ENCODE measurements around the gene USP17L21. TPM values are rescaled to one million over a fixed set of nuclear protein-coding genes. Genes with fewer than 3 reads are reported as not detected.
"Not testable (repeated sequence)": the region's sequence is repeated elsewhere in the genome, so short reads cannot be mapped to it uniquely, and the experiment has no call there.

The USP17L21 gene
- total RNA-seq, 2 donors from 2014 or later = not detected

DNA sequence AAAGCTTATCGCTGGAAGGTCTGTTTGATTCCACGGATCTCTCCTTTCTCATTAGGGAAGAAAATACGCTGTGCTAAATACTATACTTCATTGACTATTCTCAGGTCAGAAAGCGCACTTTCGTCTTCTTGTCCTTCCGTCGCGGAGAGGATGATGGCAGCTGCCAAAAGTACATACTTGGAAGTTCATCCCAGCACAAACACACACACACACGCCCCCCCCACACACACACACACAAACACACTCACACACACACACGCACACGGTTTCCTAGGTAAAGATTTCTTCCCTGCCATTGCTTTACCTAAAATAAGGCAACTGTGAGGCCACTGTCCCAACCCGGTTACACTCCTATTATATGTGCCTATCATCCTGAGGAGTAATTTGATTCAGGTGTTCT, 24.2 kb upstream of the USP17L21 start:
- H3K27me3 Mint-ChIP-seq (ENCODE audit: insufficient read depth); H3K27me3 ChIP-seq (ENCODE audit: control insufficient read depth, insufficient read depth, low read length, poor library complexity, severe bottlenecking); H3K36me3 Mint-ChIP-seq (ENCODE audit: low read depth); H3K4me3 Mint-ChIP-seq; H3K27ac Mint-ChIP-seq; H3K36me3 ChIP-seq (ENCODE audit: control insufficient read depth, insufficient read depth, low read length); H3K4me3 ChIP-seq (ENCODE audit: low read length); H3K4me1 Mint-ChIP-seq; H3K9me3 Mint-ChIP-seq; H3K9me3 ChIP-seq (ENCODE audit: control insufficient read depth, low read length); H3K9ac ChIP-seq (ENCODE audit: extremely low read depth, low read length, poor library complexity, severe bottlenecking); H3K4me1 ChIP-seq (ENCODE audit: control insufficient read depth, insufficient read depth, low read length); H3K27ac ChIP-seq (ENCODE audit: low read depth, low read length): not testable (repeated sequence)
- DNase-seq = peak; percentile 20
- WGBS, 2 experiments (ENCODE audit: insufficient coverage in 1 of 2, insufficient read length in 1 of 2) = no CpG with 5 or more reads among the region's 12 CpGs

DNA sequence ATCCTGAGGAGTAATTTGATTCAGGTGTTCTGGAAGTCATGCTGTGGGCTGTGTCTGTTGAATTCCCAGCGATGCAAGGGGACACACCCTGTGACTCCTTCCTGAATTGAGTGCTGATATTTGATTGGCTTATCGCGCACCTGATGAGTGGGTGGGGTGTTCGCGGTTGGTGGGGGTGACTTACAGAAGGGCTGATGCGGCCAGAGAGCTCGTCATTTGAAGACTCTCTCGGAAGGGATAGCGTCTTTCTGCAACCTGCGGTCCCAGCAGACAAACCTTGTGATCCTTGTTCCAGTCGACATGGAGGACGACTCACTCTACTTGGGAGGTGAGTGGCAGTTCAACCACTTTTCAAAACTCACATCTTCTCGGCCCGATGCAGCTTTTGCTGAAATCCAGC, 19.1 kb upstream of the USP17L21 start, which contains the start of gene USP17L17:
Gene USP17L17 (plus strand): TSS at position 301 of the 400 bp plus-strand sequence. CDS start 0 bp downstream, at position 301.
- not testable (repeated sequence) for H3K9me3 ChIP-seq (ENCODE audit: control insufficient read depth, low read length); H3K27me3 Mint-ChIP-seq (ENCODE audit: insufficient read depth); H3K4me1 Mint-ChIP-seq; H3K27me3 ChIP-seq (ENCODE audit: control insufficient read depth, insufficient read depth, low read length, poor library complexity, severe bottlenecking); H3K4me3 Mint-ChIP-seq; H3K36me3 Mint-ChIP-seq (ENCODE audit: low read depth); H3K4me3 ChIP-seq (ENCODE audit: low read length); H3K9me3 Mint-ChIP-seq; H3K4me1 ChIP-seq (ENCODE audit: control insufficient read depth, insufficient read depth, low read length); H3K27ac Mint-ChIP-seq; H3K27ac ChIP-seq (ENCODE audit: low read depth, low read length); DNase-seq; H3K36me3 ChIP-seq (ENCODE audit: control insufficient read depth, insufficient read depth, low read length); H3K9ac ChIP-seq (ENCODE audit: extremely low read depth, low read length, poor library complexity, severe bottlenecking)
- no CpG with 5 or more reads among the region's 14 CpGs for WGBS, 2 experiments (ENCODE audit: insufficient coverage in 1 of 2, insufficient read length in 1 of 2)

DNA sequence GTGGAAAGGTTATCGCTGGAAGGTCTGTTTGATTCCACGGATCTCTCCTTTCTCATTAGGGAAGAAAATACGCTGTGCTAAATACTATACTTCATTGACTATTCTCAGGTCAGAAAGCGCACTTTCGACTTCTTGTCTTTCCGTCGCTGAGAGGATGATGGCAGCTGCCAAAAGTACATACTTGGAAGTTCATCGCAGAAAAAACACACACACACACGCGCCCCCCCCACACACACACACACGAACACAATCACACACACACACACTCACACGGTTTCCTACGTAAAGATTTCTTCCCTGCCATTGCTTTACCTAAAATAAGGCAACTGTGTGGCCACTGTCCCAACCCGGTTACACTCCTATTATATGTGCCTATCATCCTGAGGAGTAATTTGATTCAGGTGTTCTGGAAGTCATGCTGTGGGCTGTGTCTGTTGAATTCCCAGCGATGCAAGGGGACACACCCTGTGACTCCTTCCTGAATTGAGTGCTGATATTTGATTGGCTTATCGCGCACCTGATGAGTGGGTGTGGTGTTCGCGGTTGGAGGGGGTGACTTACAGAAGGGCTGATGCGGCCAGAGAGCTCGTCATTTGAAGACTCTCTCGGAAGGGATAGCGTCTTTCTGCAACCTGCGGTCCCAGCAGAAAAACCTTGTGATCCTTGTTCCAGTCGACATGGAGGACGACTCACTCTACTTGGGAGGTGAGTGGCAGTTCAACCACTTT, 14.6 kb upstream of the USP17L21 start, which contains the start of gene USP17L18:
Gene USP17L18 (plus strand): TSS at position 678 of the 728 bp plus-strand sequence. CDS start 0 bp downstream, at position 678.
- H3K4me3 ChIP-seq (ENCODE audit: low read length); H3K27me3 Mint-ChIP-seq (ENCODE audit: insufficient read depth); H3K27me3 ChIP-seq (ENCODE audit: control insufficient read depth, insufficient read depth, low read length, poor library complexity, severe bottlenecking); H3K4me1 ChIP-seq (ENCODE audit: control insufficient read depth, insufficient read depth, low read length); H3K36me3 Mint-ChIP-seq (ENCODE audit: low read depth); H3K4me3 Mint-ChIP-seq; H3K27ac Mint-ChIP-seq; H3K4me1 Mint-ChIP-seq; H3K9me3 ChIP-seq (ENCODE audit: control insufficient read depth, low read length); H3K9ac ChIP-seq (ENCODE audit: extremely low read depth, low read length, poor library complexity, severe bottlenecking); H3K27ac ChIP-seq (ENCODE audit: low read depth, low read length); H3K9me3 Mint-ChIP-seq; H3K36me3 ChIP-seq (ENCODE audit: control insufficient read depth, insufficient read depth, low read length): not testable (repeated sequence)
- WGBS, 2 experiments (ENCODE audit: insufficient coverage in 1 of 2, insufficient read length in 1 of 2) = 87% methylated on average over 4 of the region's 26 CpGs; no CpG with 5 or more reads in 1 of the 2 experiments
- peak; percentile 10 for DNase-seq

DNA sequence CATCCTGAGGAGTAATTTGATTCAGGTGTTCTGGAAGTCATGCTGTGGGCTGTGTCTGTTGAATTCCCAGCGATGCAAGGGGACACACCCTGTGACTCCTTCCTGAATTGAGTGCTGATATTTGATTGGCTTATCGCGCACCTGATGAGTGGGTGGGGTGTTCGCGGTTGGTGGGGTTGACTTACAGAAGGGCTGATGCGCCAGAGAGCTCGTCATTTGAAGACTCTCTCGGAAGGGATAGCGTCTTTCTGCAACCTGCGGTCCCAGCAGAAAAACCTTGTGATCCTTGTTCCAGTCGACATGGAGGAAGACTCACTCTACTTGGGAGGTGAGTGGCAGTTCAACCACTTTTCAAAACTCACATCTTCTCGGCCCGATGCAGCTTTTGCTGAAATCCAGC, 9.6 kb upstream of the USP17L21 start, which contains the start of gene USP17L19:
Gene USP17L19 (plus strand): TSS at position 301 of the 400 bp plus-strand sequence. CDS start 0 bp downstream, at position 301.
- not testable (repeated sequence) for H3K9me3 Mint-ChIP-seq; H3K27ac ChIP-seq (ENCODE audit: low read depth, low read length); H3K4me3 ChIP-seq (ENCODE audit: low read length); DNase-seq; H3K4me1 Mint-ChIP-seq; H3K36me3 ChIP-seq (ENCODE audit: control insufficient read depth, insufficient read depth, low read length); H3K36me3 Mint-ChIP-seq (ENCODE audit: low read depth); H3K27me3 Mint-ChIP-seq (ENCODE audit: insufficient read depth); H3K27me3 ChIP-seq (ENCODE audit: control insufficient read depth, insufficient read depth, low read length, poor library complexity, severe bottlenecking); H3K9me3 ChIP-seq (ENCODE audit: control insufficient read depth, low read length); H3K4me3 Mint-ChIP-seq; H3K9ac ChIP-seq (ENCODE audit: extremely low read depth, low read length, poor library complexity, severe bottlenecking); H3K27ac Mint-ChIP-seq; H3K4me1 ChIP-seq (ENCODE audit: control insufficient read depth, insufficient read depth, low read length)
- WGBS, 2 experiments (ENCODE audit: insufficient coverage in 1 of 2, insufficient read length in 1 of 2) = no CpG with 5 or more reads among the region's 13 CpGs

DNA sequence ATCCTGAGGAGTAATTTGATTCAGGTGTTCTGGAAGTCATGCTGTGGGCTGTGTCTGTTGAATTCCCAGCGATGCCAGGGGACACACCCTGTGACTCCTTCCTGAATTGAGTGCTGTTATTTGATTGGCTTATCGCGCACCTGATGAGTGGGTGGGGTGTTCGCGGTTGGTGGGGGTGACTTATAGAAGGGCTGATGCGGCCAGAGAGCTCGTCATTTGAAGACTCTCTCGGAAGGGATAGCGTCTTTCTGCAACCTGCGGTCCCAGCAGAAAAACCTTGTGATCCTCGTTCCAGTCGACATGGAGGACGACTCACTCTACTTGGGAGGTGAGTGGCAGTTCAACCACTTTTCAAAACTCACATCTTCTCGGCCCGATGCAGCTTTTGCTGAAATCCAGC, 4.8 kb upstream of the USP17L21 start, which contains the start of gene USP17L20:
Gene USP17L20 (plus strand): TSS at position 301 of the 400 bp plus-strand sequence. CDS start 0 bp downstream, at position 301.
- H3K27me3 Mint-ChIP-seq (ENCODE audit: insufficient read depth); H3K36me3 ChIP-seq (ENCODE audit: control insufficient read depth, insufficient read depth, low read length); DNase-seq; H3K9ac ChIP-seq (ENCODE audit: extremely low read depth, low read length, poor library complexity, severe bottlenecking); H3K4me3 Mint-ChIP-seq; H3K4me3 ChIP-seq (ENCODE audit: low read length); H3K9me3 ChIP-seq (ENCODE audit: control insufficient read depth, low read length); H3K27ac Mint-ChIP-seq; H3K27me3 ChIP-seq (ENCODE audit: control insufficient read depth, insufficient read depth, low read length, poor library complexity, severe bottlenecking); H3K36me3 Mint-ChIP-seq (ENCODE audit: low read depth); H3K4me1 Mint-ChIP-seq; H3K9me3 Mint-ChIP-seq; H3K27ac ChIP-seq (ENCODE audit: low read depth, low read length); H3K4me1 ChIP-seq (ENCODE audit: control insufficient read depth, insufficient read depth, low read length): not testable (repeated sequence)
- WGBS, 2 experiments (ENCODE audit: insufficient coverage in 1 of 2, insufficient read length in 1 of 2) = no CpG with 5 or more reads among the region's 15 CpGs

DNA sequence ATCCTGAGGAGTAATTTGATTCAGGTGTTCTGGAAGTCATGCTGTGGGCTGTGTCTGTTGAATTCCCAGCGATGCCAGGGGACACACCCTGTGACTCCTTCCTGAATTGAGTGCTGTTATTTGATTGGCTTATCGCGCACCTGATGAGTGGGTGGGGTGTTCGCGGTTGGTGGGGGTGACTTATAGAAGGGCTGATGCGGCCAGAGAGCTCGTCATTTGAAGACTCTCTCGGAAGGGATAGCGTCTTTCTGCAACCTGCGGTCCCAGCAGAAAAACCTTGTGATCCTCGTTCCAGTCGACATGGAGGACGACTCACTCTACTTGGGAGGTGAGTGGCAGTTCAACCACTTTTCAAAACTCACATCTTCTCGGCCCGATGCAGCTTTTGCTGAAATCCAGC, 4.6 kb downstream of the USP17L21 start, which contains the start of gene USP17L22:
Gene USP17L22 (plus strand): TSS at position 301 of the 400 bp plus-strand sequence. CDS start 0 bp downstream, at position 301.
- H3K27me3 Mint-ChIP-seq (ENCODE audit: insufficient read depth); H3K9me3 ChIP-seq (ENCODE audit: control insufficient read depth, low read length); H3K36me3 Mint-ChIP-seq (ENCODE audit: low read depth); DNase-seq; H3K27ac Mint-ChIP-seq; H3K4me3 Mint-ChIP-seq; H3K27me3 ChIP-seq (ENCODE audit: control insufficient read depth, insufficient read depth, low read length, poor library complexity, severe bottlenecking); H3K9ac ChIP-seq (ENCODE audit: extremely low read depth, low read length, poor library complexity, severe bottlenecking); H3K4me3 ChIP-seq (ENCODE audit: low read length); H3K4me1 Mint-ChIP-seq; H3K9me3 Mint-ChIP-seq; H3K27ac ChIP-seq (ENCODE audit: low read depth, low read length); H3K36me3 ChIP-seq (ENCODE audit: control insufficient read depth, insufficient read depth, low read length); H3K4me1 ChIP-seq (ENCODE audit: control insufficient read depth, insufficient read depth, low read length): not testable (repeated sequence)
- no CpG with 5 or more reads among the region's 15 CpGs for WGBS, 2 experiments (ENCODE audit: insufficient coverage in 1 of 2, insufficient read length in 1 of 2)

DNA sequence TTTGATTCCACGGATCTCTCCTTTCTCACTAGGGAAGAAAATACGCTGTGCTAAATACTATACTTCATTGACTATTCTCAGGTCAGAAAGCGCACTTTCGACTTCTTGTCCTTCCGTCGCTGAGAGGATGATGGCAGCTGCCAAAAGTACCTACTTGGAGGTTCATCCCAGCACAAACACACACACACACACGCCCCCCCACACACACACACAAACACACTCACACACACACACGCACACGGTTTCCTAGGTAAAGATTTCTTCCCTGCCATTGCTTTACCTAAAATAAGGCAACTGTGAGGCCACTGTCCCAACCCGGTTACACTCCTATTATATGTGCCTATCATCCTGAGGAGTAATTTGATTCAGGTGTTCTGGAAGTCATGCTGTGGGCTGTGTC, 9.0 kb downstream of the USP17L21 start:
- not testable (repeated sequence) for H3K9me3 ChIP-seq (ENCODE audit: control insufficient read depth, low read length); H3K9ac ChIP-seq (ENCODE audit: extremely low read depth, low read length, poor library complexity, severe bottlenecking); H3K4me1 ChIP-seq (ENCODE audit: control insufficient read depth, insufficient read depth, low read length); H3K4me3 Mint-ChIP-seq; H3K27me3 ChIP-seq (ENCODE audit: control insufficient read depth, insufficient read depth, low read length, poor library complexity, severe bottlenecking); H3K4me3 ChIP-seq (ENCODE audit: low read length); DNase-seq; H3K36me3 Mint-ChIP-seq (ENCODE audit: low read depth); H3K27ac ChIP-seq (ENCODE audit: low read depth, low read length); H3K27ac Mint-ChIP-seq; H3K4me1 Mint-ChIP-seq; H3K36me3 ChIP-seq (ENCODE audit: control insufficient read depth, insufficient read depth, low read length); H3K9me3 Mint-ChIP-seq; H3K27me3 Mint-ChIP-seq (ENCODE audit: insufficient read depth)
- WGBS, 2 experiments (ENCODE audit: insufficient coverage in 1 of 2, insufficient read length in 1 of 2) = 57 to 76% methylated on average over 2 to 5 of the region's 10 CpGs
